ENCODE results near the gene TRAPPC10. TPM values are rescaled to one million over a fixed set of nuclear protein-coding genes. Genes with fewer than 3 reads are reported as not detected.

Gene TRAPPC10
- total RNA-seq, 4 donors from 2014 or later, result 26.0 to 40.3 (median 30.9) TPM

DNA sequence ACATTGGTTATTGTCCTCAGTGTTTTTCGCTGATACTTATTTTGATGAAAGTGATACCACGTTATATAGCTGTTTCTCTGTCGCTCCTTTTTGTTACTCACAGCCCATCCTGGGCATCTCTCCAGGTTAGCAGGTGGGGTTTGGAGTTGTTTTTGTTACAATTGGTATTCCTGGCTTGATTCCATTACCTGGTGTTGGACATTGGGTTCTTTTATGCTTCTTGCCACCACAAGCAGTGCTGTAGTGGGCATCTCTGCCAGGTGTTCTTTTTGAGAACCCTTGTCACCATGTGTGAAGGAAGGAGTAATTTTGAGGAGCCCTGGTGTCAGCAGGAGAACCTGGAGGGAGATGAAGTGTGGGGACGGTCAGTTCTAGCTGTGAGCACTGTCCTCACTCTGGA lies 47.6 kb downstream of the TRAPPC10 start:
- TF ChIP-seq CTCF (IDR thresholded peaks at IDR 0.05; ENCODE audit: low read depth), result no peak

GRCh38 chr21:44062380-44062779 lies 50.3 kb downstream of the TRAPPC10 start:
- no peak for TF ChIP-seq CTCF (IDR thresholded peaks at IDR 0.05; ENCODE audit: low read depth)

DNA sequence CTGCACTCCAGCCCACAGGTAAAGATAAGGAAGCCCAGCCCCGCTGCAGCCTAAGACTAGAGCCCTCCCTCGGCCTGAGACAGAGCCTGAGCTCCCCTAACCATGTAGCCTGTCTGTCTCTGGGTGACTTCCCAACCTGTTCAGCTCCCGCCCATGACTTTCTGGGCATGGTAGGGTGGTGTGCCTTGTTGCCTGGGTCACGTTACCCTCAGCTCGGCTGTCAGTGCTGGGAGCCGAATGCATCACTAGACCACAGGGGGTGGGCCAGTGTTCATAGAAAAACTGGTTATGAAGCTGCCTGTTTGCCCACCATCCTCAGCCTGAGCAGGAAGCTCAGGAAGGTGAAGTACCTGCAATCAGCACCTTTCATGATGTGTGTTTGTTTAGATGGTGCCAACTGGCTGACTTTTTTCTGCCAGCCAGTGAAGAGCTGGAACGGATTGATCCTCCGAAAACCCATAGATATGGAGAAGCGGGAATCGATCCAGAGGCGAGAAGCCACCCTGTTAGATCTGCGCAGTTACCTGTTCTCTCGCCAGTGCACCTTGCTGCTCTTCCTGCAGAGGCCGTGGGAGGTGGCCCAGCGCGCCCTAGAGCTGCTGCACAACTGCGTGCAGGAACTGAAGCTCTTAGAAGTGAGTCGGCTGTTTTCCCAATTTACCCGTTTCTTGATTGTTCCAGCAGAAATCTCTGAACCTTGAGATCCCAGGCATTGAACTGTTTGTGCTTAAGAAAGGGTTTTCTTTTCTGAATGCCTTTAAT lies 51.2 kb downstream of the TRAPPC10 start:
- TF ChIP-seq CTCF (IDR thresholded peaks at IDR 0.05; ENCODE audit: low read depth), result no peak

DNA sequence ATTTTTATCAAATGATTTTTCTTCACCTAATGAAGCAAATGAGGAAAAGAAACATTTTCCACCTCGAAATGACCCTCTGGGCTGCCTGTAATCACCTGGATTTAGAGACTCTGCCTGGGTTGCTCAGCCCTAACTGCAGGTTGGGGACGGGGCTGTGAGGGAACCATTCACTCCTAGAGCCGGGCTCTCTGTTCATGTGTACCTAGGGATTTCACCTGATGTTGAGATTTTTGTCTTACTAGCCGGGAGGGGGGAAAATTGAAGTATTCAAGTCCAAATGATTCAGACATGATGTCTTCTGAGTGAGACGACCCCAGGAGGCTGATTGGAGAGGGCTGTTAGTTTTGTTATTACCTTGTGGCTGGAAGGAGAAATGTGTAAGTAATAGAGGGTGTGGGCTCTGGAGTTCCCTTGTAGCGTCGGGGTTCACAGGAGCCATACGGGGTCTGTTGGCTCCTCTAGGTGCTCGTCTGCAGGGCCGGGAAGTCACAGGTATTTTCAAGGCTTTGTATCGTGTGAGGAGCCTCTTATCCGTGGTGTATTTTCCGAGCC lies 52.8 kb downstream of the TRAPPC10 start:
- TF ChIP-seq CTCF (IDR thresholded peaks at IDR 0.05; ENCODE audit: low read depth), result no peak

- TF ChIP-seq CTCF (IDR thresholded peaks at IDR 0.05; ENCODE audit: low read depth), result no peak
Measured at GRCh38 chr21:44065428-44065827, 53.3 kb downstream of the TRAPPC10 start.

GRCh38 chr21:44066116-44066515 lies 54.0 kb downstream of the TRAPPC10 start:
- no peak for TF ChIP-seq CTCF (IDR thresholded peaks at IDR 0.05; ENCODE audit: low read depth)

- TF ChIP-seq CTCF (IDR thresholded peaks at IDR 0.05; ENCODE audit: low read depth), result no peak
Measured at GRCh38 chr21:44067011-44067839, 55.1 kb downstream of the TRAPPC10 start.

Data from subcutaneous adipose tissue (tissue), 4 donors.